ENCODE results near the gene FECH. TPM values are rescaled to one million over a fixed set of nuclear protein-coding genes. Genes with fewer than 3 reads are reported as not detected.

Gene FECH, protein sequence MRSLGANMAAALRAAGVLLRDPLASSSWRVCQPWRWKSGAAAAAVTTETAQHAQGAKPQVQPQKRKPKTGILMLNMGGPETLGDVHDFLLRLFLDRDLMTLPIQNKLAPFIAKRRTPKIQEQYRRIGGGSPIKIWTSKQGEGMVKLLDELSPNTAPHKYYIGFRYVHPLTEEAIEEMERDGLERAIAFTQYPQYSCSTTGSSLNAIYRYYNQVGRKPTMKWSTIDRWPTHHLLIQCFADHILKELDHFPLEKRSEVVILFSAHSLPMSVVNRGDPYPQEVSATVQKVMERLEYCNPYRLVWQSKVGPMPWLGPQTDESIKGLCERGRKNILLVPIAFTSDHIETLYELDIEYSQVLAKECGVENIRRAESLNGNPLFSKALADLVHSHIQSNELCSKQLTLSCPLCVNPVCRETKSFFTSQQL
- total RNA-seq, result 10 to 100 TPM; 24.1 to 37.2 (median 29.2) TPM

DNA sequence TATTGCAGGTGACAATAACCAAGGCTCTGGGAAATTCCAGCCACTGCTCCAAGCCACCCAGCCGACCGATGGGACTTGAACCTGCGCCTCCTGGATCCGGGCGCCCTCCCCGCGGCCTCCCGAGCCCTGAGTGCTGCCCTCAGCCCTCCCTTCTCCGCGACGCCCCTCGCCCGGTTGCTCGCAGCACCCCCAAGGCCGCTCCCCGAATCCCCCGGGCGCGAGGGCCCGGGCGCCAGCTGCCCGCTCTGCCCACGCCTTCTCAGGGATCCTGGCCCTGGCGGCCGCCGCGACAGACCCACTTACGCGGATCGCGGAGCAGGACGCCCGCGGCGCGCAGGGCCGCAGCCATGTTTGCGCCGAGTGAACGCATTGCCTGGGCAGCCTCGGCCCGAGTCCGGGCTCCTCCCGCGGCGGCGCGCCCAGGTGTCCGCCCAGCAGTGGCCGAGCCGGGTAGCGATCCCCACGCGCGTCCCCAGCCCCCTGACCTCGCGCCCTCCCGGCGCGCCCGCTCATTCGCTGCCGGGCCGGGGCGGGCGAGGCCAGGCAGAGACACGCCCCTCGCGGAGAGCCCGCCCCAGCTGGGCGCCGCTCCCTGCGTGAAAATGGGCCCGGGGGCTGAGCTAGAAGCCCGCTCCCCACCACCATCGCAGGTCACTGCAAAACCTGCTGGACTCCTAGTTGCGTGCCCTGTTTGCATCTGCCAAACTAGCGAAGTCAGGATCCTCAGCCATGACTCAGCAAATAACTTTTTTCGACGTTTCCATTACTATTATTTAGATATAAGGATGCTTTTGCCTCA lies at the start of gene FECH:
Gene FECH, minus strand, starts transcription at position 452 of the 799 bp plus-strand sequence. Its CDS starts 82 bp downstream, at position 370.
- peak; percentile 93 for DNase-seq (ENCODE audit: extremely low spot score)
- Histone ChIP-seq H3K36me3 (peaks cover 0 to 8% (median under 1%) of the 10 kb centered on the region in 4 donors), H3K9me3 (no peaks in the 10 kb centered on the region), H3K4me1 (peaks cover 14 to 25% (median 21%) of the 10 kb centered on the region in 4 donors), H3K27me3 (no peaks in the 10 kb centered on the region), H3K27ac (replicated peaks in 1 of 4) (peak within 1 kb of the TSS; percentile 90 to 95 (median 90)), H3K4me3 (peak within 1 kb of the TSS; percentile 79 to 88 (median 85))
- WGBS, result 2% methylated on average over 13 of the region's 80 CpGs
- intact Hi-C loops (cut with DNase I), result no loop called here
- peak; percentile 38 for TF ChIP-seq POLR2A (IDR thresholded peaks at IDR 0.05; ENCODE audit: low read depth)
- TF ChIP-seq EP300 (IDR thresholded peaks at IDR 0.05), result no peak
- peak; percentile 67 to 82 for TF ChIP-seq POLR2AphosphoS5 (IDR thresholded peaks at IDR 0.05)
- peak in 1 of 3 experiments; percentile 15 for TF ChIP-seq CTCF (IDR thresholded peaks at IDR 0.05)

- intact Hi-C loops (cut with DNase I), result loop anchor here (10.0 kb wide), 2 partner anchors 250 to 490 kb away; no protein-coding TSS in a partner anchor
These were observed 48.7 kb upstream of the FECH start for GRCh38 chr18:57635003-57635822.

GRCh38 chr18:57631697-57632096 lies 45.2 kb upstream of the FECH start:
- Histone ChIP-seq H3K4me1 (peaks cover 10 to 21% (median 18%) of the 10 kb centered on the region in 4 donors), H3K9me3 (no peaks in the 10 kb centered on the region), H3K27ac (replicated peaks in 1 of 4) (no peak overlapping the region), H3K27me3 (no peaks in the 10 kb centered on the region), H3K36me3 (no peaks in the 10 kb centered on the region), H3K4me3 (no peak overlapping the region)
- TF ChIP-seq POLR2A (IDR thresholded peaks at IDR 0.05; ENCODE audit: low read depth) (no peak), CTCF (IDR thresholded peaks at IDR 0.05) (no peak), EP300 (IDR thresholded peaks at IDR 0.05) (no peak), POLR2AphosphoS5 (IDR thresholded peaks at IDR 0.05) (no peak)
- intact Hi-C loops (cut with DNase I), result loop anchor here (10.0 kb wide), 2 partner anchors 253 to 493 kb away; no protein-coding TSS in a partner anchor
- DNase-seq (ENCODE audit: extremely low spot score), result no peak
- 88% methylated on average over 2 of the region's 2 CpGs for WGBS

More at GRCh38 chr18:57635003-57635822, 48.7 kb upstream of the FECH start:
- Histone ChIP-seq H3K27me3 (no peaks in the 10 kb centered on the region), H3K4me3 (no peak overlapping the region), H3K4me1 (peaks cover 10 to 15% (median 13%) of the 10 kb centered on the region in 4 donors), H3K27ac (replicated peaks in 1 of 4) (no peak overlapping the region), H3K36me3 (peaks cover 0 to 7% (median 0%) of the 10 kb centered on the region in 4 donors), H3K9me3 (no peaks in the 10 kb centered on the region)
- no peak for TF ChIP-seq CTCF (IDR thresholded peaks at IDR 0.05)
- WGBS, result 81% methylated on average over 4 of the region's 4 CpGs
- no peak for DNase-seq (ENCODE audit: extremely low spot score)

Measured in esophagus muscularis mucosa (tissue), 4 donors.